ENCODE results near the gene ZNF862.
"Not testable (repeated sequence)": the region's sequence is repeated elsewhere in the genome, so short reads cannot be mapped to it uniquely, and the experiment has no call there.

Gene ZNF862

DNA sequence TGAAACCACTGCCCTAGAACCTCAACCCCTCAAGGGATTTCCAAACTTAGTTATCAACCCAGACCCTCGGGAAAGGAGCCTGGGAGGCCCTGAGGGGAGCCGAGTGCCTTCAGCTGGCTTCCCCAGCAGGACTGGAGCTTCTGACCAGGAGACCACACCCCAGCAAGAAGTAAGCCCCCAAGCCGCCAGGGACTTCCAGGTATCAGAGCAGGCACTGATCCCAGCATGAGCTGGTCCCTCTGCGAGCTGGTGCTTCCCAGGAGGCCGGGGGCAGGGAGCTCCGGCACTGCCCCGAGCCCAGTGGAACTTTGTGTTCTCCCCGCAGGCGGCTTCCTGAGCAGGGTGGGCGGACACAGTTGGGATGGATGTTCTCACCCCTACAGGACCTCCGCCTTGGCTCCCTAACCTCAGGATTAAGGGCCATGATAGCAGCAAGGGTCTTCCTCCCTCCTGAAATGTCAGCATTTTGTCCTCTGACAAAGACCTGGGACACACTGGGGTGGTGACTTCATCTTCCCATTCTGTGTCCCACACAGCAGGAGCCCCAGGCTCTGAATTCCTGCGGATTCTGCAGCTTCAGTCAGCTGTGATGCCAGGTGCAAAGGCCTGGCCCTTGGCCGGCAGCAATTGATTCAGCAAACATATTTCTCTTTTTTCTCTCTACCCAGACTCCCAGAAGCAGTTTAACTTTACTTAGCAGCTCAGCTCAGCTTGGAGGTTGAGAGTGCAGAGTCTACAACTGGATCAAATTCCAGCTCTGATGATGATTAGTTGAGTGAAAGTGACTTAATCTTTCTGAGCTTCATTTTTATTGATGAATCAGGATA, 47.2 kb downstream of the ZNF862 start:
- DNase-seq (ENCODE audit: low read depth in 2 of 2): no peak
- H3K4me3 ChIP-seq (replicated peaks in 1 of 2; ENCODE audit: low read depth in 2 of 2, low read length in 2 of 2): no peak overlapping the region
- TF ChIP-seq CTCF (IDR thresholded peaks at IDR 0.05; ENCODE audit: low read depth, low read length): no peak

DNA sequence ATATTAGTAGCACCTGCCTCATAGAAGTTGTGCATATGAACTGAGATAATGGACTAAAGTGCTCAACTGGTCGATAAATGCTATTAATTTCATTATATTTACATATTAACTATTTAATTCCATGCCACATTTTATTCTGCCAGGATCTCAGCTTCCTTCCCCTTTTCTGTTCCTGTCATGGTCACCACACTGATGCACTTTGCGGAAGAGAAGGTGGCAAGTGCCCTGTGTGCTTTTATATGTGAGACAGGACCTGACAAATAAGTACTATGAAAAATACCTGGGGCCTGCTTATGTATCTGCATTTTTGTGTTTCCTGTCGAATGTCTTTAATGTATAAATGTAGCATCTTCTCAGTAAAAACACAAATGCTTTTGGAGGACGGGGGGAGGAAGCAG, 47.8 kb downstream of the ZNF862 start:
- DNase-seq (ENCODE audit: low read depth in 2 of 2): no peak
- TF ChIP-seq CTCF (IDR thresholded peaks at IDR 0.05; ENCODE audit: low read depth, low read length): no peak
- no peak overlapping the region for H3K4me3 ChIP-seq (replicated peaks in 1 of 2; ENCODE audit: low read depth in 2 of 2, low read length in 2 of 2)

- no peak overlapping the region for H3K4me3 ChIP-seq (replicated peaks in 1 of 2; ENCODE audit: low read depth in 2 of 2, low read length in 2 of 2)
- no peak for DNase-seq (ENCODE audit: low read depth in 2 of 2)
- TF ChIP-seq CTCF (IDR thresholded peaks at IDR 0.05; ENCODE audit: low read depth, low read length): no peak
Measured at GRCh38 chr7:149887311-149887710, 49.1 kb downstream of the ZNF862 start.

GRCh38 chr7:149890715-149891114, 52.5 kb downstream of the ZNF862 start:
- H3K4me3 ChIP-seq (replicated peaks in 1 of 2; ENCODE audit: low read depth in 2 of 2, low read length in 2 of 2); DNase-seq (ENCODE audit: low read depth in 2 of 2): not testable (repeated sequence)

- not testable (repeated sequence) for DNase-seq (ENCODE audit: low read depth in 2 of 2); H3K4me3 ChIP-seq (replicated peaks in 1 of 2; ENCODE audit: low read depth in 2 of 2, low read length in 2 of 2)
Measured at GRCh38 chr7:149894957-149895356, 56.8 kb downstream of the ZNF862 start.

- not testable (repeated sequence) for DNase-seq (ENCODE audit: low read depth in 2 of 2)
Measured at GRCh38 chr7:149907776-149908376, 69.7 kb downstream of the ZNF862 start.

DNA sequence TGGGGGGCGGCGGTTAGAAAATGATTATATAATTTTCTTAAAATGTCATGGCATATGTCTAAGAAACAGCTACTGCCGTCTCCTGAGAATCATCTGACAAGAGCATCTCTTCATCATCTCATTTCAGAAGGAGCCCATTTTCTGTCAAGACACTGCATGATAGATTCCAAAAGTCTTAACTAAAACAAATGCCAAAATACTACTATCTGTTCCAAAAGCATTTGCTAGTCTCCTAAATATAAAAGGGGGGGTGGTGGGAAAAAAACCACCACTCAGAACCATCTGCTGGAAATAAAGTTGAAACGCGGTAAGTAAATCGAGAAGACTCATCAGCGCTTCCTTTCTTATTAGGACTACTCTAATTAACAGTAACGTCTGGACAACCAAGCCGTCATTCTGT, 72.0 kb downstream of the ZNF862 start:
- not testable (repeated sequence) for DNase-seq (ENCODE audit: low read depth in 2 of 2); H3K4me3 ChIP-seq (replicated peaks in 1 of 2; ENCODE audit: low read depth in 2 of 2, low read length in 2 of 2)

More at GRCh38 chr7:149907776-149908376, 69.7 kb downstream of the ZNF862 start:
- not testable (repeated sequence) for H3K4me3 ChIP-seq (replicated peaks in 1 of 2; ENCODE audit: low read depth in 2 of 2, low read length in 2 of 2)

- not testable (repeated sequence) for H3K4me3 ChIP-seq (replicated peaks in 1 of 2; ENCODE audit: low read depth in 2 of 2, low read length in 2 of 2); DNase-seq (ENCODE audit: low read depth in 2 of 2)
Measured at GRCh38 chr7:149912126-149912525, 74.0 kb downstream of the ZNF862 start.
